Measurements from ENCODE around the gene CHRM4.

Gene CHRM4

DNA sequence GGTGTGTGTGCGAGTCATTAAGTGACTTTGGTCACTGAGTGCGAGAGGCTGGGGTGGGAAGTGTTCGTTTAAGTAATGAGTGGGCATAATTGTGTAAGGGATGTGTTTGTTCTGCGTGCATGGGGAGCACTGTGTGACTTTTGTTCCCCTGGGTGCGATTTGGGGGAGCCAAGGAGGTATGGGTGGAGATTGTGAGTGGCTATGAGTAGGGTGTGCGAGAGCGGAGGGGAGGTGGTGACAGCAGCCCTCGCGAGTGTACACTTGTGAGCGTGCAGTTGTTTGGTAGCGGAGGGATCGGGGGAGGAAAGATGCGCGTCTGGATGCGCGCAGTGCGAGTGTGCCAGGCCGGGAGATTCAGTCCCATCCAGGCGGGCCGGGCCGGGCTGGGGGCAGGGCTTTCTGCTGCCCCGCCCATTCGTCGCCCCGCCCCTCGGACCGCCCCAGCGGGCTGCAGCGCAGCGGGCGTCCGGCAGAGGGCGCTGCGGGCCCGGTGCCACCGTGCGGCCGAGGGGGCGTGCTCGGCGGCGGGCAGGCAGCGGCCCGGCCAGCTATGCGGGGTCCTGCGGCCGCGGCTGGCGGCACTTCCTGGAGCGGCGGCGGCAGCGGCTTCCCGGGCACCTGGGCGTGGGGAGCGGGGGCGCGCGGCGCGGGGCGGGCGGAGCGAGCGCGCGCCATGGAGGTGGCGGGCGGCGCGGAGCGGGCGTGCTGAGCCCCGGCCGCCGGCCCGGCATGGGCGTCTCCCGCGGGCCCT lies 44.5 kb downstream of the CHRM4 start, which contains the start of gene DGKZ:
Gene DGKZ, plus strand, starts transcription at position 578 of the 751 bp plus-strand sequence. CDS start 197 bp downstream, outside the sequence.
- DNase-seq, result peak; percentile 85 to 87

DNA sequence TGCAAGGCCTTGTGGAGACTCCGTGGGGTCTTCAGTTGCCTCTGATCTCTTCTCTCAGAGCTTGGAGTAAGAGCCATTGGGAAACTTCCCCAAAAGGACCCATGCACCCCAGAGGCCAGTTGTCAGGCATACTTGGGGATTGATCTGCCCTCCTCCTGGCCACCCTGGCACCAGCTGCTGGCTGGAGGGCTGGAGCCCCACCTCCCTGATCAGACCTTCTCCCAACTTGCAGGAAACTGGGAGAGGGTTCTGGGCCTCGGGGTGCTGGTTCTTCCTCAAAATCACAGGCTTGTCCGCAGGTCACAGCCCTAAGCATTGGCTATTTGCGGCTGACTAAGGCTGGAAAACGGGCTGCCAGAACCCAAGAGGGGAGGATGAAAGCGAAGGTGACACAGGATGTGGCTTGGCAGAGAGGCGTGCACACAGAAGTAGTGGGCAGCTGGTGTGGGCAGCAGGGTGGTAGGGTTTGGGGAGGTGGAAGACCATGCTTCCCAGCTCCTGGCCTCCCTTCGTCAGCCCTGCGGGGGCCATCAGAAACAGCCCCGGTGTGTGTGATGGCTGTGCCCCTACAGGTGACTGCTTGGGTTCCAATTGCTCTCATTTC lies 45.6 kb downstream of the CHRM4 start:
- DNase-seq, result no peak

DNA sequence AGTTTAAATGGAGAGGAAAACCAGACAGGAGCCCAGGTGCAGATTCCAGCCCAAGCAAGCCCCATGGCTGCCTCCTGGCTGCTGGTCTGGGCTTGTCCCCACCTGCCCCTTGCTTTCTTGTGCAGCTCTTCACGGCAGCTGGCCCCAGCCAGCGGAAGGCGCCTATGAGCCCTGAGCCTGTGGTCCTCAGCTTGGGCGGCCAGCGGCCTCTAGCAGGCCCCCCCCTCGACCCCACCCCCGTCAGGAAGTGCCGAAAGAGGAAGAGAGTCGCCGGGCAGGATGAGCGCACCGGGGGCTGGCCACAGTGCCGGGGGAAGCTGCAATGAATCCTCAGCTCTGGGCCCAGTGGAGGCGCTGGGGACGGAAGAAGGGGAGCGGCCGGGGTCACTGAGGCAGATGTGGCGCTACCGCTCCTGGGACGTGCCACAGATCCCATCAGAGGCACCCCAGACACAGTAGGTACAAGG lies 46.4 kb downstream of the CHRM4 start:
- DNase-seq, result no peak

DNA sequence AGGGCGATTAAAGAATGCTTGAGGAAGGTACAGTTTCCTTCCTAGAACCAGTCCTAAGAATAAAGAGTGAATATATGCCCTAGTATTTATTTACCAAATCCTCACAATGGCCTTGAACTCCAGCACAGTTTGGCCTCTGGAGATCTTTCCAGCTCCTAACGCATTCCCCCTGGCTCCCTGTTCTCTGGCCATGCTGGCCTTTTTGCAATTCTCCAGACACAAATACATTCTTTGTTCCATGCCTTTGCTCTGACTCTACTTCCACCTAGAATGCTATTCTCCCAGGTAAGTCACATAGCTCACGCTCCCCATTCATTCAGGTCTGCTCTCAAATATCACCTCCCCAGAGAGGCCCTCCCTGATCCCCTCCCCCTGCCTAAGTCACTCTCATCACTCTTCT lies 48.1 kb downstream of the CHRM4 start:
- no peak for DNase-seq

DNA sequence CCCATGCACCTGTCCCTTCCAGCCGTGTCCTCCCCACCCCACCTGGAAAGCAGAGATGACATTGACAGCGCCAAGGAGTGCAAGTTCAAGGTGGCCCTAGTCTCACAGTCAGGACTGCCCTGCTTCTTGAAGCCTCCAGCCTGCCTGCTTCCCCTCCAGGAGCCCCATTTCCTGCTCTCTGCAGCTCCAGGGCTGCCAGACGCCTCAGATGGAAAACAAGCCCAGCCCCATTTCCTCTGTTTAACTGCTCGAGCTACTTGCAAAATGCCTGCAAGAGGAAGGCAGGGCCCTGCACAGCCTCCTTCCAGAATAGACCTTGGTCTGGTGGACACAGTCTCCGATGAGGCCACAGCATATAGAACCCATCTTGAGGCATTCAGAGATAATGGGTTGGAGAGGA lies 49.3 kb downstream of the CHRM4 start:
- peak in 1 of 2 experiments; percentile 30 for DNase-seq

DNA sequence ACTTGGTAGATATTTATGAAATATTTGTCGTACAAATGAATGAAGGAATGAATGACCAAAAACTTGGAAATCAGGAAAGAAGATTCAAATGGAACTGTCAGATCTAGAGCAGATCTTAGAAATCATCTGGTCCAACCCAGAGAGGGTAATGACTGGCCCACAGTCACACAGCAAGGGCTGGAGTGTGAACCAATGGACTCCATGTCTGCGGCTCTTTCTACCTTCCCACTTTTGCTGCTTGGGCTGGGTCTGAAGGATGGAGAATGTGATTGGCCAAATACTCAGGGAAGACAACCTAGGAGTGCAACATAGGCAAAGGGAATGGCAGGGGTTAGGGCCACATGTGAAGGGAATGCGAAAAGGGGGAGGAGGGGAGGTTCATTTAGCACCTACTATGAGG lies 50.1 kb downstream of the CHRM4 start:
- no peak for DNase-seq

DNA sequence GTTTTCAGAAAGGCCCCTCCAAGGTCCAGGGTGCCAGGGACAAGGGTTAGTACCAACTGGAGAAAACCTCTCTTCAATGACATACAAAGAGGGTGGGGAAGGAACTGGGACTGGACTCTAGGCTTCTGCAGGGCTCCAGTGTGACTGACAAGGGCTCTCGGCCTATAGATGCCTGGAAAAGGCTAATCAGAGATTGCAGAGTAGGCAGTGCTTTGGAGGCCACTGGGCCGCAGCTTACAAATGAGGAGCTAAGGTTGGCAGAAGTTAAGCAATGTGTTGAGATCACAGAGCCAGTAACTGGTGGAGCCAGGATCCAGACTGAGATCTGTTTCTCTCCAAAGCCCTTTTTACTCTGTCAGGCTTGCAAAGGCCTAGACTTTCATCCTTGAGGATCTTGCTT lies 51.8 kb downstream of the CHRM4 start:
- DNase-seq, result no peak

DNA sequence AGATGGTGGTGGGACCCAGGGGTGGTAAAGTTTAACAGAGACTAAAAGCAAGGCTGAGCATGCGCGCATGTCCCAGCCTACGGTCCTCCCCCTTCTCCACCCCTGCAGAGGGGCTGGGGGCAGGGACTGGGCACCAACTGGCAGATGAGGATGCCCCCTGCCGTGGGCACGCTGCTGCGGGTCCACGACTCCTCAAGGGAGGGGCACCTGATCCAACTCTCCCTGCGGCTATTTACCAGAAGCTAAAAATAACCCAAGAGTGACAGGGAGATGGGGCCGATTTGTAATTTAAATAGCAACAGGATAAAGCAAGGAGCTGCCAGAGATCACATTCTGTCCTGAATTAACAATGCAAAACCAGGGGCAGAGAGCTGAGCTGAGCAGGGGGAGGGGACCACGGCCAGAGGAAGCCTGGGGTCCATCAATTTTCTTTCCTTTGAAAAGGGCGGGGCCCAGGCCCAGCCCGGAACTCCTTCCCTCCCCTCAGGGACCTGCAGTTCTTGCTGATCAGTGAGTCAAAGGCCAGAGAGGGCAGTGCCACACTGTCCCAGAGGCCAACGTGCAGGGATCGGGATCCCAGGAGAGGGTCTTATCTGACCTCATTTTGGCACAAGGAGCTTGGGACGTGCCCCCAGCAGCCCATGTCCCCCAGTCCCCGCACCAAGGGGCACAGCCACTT lies 52.4 kb downstream of the CHRM4 start:
- peak; percentile 97 to 98 for DNase-seq

DNA sequence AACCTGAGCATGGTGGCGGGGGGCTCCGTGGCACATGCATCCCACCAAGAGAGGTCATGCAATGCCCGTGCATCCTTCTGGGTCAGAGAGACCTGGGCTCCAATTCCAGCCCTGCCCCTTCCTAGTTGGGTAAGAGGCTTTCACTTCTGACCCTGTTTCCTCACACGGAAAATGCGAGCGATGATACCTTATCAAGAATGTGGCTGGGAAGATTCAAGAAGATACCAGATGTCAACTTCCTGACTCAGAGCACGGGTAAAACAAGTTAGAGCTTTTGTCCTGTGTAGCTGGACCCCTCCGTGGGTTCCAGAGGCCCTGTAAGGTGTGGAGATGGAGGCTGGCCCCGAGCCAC lies 53.0 kb downstream of the CHRM4 start:
- DNase-seq, result no peak

DNA sequence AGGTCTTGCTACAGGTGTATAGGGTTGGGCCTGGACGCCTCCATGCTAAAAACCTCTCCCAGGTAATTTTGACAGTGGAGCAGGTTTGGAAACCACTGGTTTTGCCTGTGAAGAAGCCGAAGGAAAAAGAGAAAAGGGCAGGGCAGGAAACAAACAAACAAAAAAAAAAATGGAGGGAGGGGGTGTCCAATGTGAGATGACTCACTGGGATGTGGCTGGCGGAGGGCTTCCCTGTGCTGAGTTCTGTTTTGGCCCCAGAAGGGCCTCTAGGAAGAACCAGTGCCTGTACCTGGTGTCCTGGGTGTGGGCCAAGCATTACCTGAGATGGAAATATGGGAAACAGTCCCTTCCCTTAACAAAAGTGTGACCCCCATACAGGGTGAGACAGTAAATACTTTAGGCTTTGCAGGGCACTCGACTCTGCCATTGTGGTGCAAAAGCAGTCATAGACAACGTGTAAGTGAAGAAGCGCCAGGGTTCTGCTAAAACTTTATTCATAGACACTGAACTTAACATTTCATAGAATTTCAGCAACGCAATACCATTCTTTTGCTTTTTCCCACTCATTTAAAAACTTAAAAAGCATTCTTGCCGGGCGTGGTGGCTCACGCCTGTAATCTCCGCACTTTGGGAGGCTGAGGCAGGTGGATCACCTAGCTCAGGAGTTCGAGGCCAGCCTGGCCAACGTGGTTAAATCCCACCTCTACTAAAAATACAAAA lies 53.8 kb downstream of the CHRM4 start:
- no peak for DNase-seq

DNA sequence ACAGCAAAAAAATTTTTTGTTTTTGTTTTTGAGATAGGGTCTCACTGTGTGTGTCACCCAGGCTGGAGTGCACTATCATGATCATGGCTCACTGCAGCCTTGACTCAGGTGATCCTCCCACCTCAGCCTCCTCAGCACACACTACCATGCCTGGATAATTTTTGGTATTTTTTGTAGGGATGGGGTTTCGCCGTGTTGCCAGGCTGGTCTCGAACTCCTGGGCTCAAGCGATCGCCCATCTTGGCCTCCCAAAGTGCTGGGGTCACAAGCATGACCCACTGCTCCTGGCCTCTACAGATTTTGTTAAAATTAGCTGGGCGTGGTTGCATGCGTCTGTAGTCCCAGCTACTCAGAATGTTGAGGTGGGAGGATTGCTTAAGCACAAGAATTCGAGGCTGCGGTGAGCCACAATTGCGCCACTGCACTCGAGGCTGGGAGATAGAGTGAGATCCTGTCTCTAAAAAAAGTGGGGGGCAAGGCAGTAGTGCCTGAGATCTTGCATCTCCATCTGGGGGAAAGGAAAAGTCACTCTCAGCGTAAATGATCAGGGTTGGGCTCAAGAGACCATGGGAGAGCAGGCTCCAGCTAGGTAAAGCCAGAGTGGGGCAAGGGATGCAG lies 54.9 kb downstream of the CHRM4 start:
- no peak for DNase-seq

DNA sequence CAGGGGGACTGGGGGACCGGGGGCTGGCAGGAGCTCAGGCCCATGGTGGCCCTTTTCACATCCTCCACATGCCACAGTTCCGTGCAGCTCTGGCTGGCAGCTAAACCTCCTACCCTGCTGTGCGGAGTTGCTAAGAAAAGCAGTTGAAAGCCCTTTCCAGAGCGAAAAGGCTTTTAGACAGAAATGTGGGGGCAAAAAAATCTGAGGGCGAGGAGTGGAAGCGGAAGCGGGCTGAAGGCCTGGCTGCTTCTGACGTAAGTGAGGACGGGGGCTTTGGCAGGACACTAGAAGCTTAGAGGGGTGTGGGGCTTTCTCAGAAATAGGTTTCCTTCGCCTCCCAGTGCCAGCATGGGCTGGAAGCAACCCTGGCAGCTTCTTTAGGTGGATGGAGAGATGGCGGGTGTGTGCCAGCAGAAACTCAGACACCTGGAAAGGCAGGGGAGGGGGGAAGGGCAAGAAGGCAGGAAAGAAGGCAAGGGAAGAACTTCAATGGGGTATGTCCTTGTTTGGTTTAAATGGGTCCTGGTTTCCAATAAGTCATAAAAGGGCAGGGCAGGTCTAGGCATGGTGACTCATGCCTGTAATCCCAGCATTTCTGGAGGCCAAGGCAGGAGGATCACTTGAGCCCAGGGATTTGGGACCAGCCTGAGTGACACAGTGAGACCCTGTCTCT lies 55.5 kb downstream of the CHRM4 start:
- DNase-seq, result no peak

DNA sequence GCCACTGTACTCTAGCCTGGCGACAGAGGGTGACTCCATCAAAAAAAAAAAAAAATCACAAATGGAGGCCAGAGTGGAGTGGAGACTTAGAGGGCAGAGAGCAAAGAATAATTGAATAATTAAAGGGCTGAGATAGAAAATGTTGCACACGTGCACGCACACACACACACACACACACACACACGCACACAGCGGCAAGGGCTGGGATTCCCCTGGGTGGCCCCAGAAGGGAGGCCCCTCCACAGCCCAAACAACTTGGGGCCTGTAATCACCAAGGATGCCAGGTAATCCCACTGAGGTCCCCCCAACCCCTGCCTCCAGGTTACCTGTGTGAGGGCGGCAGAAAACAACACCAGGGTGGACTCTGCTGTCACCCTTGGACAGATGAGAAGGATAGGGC lies 56.3 kb downstream of the CHRM4 start:
- no peak for DNase-seq

DNA sequence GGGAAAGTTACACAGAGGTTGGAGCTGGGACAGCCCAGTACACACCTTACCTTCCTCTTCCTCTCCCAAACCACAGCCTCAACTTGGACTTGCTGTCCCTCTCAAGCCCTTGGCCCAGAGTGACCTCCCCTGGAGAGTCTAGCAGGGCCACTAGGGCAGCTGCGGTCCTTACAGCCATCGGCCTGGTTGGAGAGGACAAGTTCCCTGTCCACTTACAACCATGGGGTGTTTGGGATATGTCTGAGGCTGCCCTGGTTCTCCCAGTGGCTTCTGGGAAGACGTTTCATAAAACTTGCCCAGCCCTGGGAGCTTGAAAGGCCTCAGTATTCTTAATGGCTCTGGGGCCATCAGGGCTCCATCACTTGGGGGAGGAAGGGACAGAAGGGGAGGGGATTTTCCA lies 57.4 kb downstream of the CHRM4 start:
- DNase-seq, result no peak
